ENCODE results near the gene XYLT2. TPM values are rescaled to one million over a fixed set of nuclear protein-coding genes. Genes with fewer than 3 reads are reported as not detected.

The XYLT2 gene
- polyA plus RNA-seq, 1 donor, result 16.2 TPM

DNA sequence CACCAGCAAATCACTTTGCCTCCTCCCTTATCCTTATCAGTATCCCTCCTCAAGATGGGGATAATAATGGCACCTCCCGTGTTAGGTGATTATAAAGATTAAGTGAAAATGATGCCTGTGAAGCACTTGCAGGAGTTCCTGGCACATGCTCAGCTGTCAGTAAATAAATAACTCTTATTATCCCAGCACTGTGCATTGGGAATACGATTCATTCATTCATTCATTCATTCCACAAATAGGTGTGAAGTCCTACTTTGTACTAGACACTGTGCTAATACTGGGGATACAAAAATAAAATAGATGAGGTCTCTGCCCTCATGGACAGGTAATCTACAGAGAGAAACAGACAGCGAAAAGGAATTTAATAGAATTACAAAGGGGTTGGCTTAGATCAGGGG lies 2.0 kb downstream of the XYLT2 start:
- Histone ChIP-seq H3K27me3 (ENCODE audit: control insufficient read depth, insufficient read depth, low read length) (no peaks in the 10 kb centered on the region), H3K36me3 (ENCODE audit: control insufficient read depth, insufficient read depth, low read length) (peaks cover 11% of the 10 kb centered on the region), H3K4me3 (ENCODE audit: low read length) (no peak overlapping the region), H3K9me3 (ENCODE audit: control insufficient read depth, low read depth, low read length) (no peaks in the 10 kb centered on the region), H3K4me1 (ENCODE audit: control insufficient read depth, insufficient read depth, low read length) (peaks cover 13% of the 10 kb centered on the region), H3K27ac (ENCODE audit: low read length) (no peak overlapping the region)
- no peak for DNase-seq
- no CpG with 5 or more reads among the region's 3 CpGs for WGBS (ENCODE audit: insufficient coverage, low lambda C conversion rate)

- no peaks in the 10 kb centered on the region for H3K9me3 ChIP-seq (ENCODE audit: control insufficient read depth, low read depth, low read length)
- H3K36me3 ChIP-seq (ENCODE audit: control insufficient read depth, insufficient read depth, low read length), result peaks cover 18% of the 10 kb centered on the region
- H3K27ac ChIP-seq (ENCODE audit: low read length), result no peak overlapping the region
- WGBS (ENCODE audit: insufficient coverage, low lambda C conversion rate), result no CpG with 5 or more reads among the region's 7 CpGs
- H3K4me1 ChIP-seq (ENCODE audit: control insufficient read depth, insufficient read depth, low read length), result peaks cover 13% of the 10 kb centered on the region
- H3K27me3 ChIP-seq (ENCODE audit: control insufficient read depth, insufficient read depth, low read length), result no peaks in the 10 kb centered on the region
- DNase-seq, result no peak
- H3K4me3 ChIP-seq (ENCODE audit: low read length), result no peak overlapping the region
Observed at GRCh38 chr17:50348522-50349242, 2.8 kb downstream of the XYLT2 start.

DNA sequence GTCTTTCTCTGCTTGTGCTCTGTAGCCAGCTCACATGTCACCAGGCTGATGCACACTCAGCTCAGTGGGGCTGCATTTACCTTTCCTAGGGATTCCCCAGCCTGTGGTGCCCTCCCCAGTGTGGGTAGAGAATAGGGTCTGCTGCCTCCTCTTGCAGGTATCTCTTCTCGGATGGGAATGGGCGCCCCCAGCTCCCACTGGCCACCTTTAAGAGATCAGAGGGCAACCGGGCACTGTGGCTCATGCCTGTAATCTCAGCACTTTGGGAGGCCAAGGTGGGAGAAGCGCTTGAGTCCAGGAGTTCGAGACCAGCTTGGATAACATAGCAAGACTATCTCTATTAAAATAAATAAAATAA lies 3.3 kb downstream of the XYLT2 start:
- DNase-seq, result no peak
- H3K27ac ChIP-seq (ENCODE audit: low read length), result no peak overlapping the region

GRCh38 chr17:50350733-50351132 lies 4.8 kb downstream of the XYLT2 start:
- no peaks in the 10 kb centered on the region for H3K9me3 ChIP-seq (ENCODE audit: control insufficient read depth, low read depth, low read length)
- no peak for DNase-seq
- no peaks in the 10 kb centered on the region for H3K27me3 ChIP-seq (ENCODE audit: control insufficient read depth, insufficient read depth, low read length)
- no peak overlapping the region for H3K27ac ChIP-seq (ENCODE audit: low read length)
- no peak overlapping the region for H3K4me3 ChIP-seq (ENCODE audit: low read length)
- H3K4me1 ChIP-seq (ENCODE audit: control insufficient read depth, insufficient read depth, low read length), result peaks cover 7% of the 10 kb centered on the region
- WGBS (ENCODE audit: insufficient coverage, low lambda C conversion rate), result 100% methylated on average over 1 of the region's 2 CpGs
- peaks cover 39% of the 10 kb centered on the region for H3K36me3 ChIP-seq (ENCODE audit: control insufficient read depth, insufficient read depth, low read length)

More for the DNA sequence above, 3.3 kb downstream of the XYLT2 start:
- no CpG with 5 or more reads among the region's 5 CpGs for WGBS (ENCODE audit: insufficient coverage, low lambda C conversion rate)
- Histone ChIP-seq H3K27me3 (ENCODE audit: control insufficient read depth, insufficient read depth, low read length) (no peaks in the 10 kb centered on the region), H3K36me3 (ENCODE audit: control insufficient read depth, insufficient read depth, low read length) (peaks cover 23% of the 10 kb centered on the region), H3K9me3 (ENCODE audit: control insufficient read depth, low read depth, low read length) (no peaks in the 10 kb centered on the region), H3K4me1 (ENCODE audit: control insufficient read depth, insufficient read depth, low read length) (peaks cover 13% of the 10 kb centered on the region), H3K4me3 (ENCODE audit: low read length) (no peak overlapping the region)

GRCh38 chr17:50352072-50352692 lies 6.3 kb downstream of the XYLT2 start:
- peaks cover 3% of the 10 kb centered on the region for H3K4me1 ChIP-seq (ENCODE audit: control insufficient read depth, insufficient read depth, low read length)
- DNase-seq, result no peak
- no CpG with 5 or more reads among the region's 6 CpGs for WGBS (ENCODE audit: insufficient coverage, low lambda C conversion rate)

DNA sequence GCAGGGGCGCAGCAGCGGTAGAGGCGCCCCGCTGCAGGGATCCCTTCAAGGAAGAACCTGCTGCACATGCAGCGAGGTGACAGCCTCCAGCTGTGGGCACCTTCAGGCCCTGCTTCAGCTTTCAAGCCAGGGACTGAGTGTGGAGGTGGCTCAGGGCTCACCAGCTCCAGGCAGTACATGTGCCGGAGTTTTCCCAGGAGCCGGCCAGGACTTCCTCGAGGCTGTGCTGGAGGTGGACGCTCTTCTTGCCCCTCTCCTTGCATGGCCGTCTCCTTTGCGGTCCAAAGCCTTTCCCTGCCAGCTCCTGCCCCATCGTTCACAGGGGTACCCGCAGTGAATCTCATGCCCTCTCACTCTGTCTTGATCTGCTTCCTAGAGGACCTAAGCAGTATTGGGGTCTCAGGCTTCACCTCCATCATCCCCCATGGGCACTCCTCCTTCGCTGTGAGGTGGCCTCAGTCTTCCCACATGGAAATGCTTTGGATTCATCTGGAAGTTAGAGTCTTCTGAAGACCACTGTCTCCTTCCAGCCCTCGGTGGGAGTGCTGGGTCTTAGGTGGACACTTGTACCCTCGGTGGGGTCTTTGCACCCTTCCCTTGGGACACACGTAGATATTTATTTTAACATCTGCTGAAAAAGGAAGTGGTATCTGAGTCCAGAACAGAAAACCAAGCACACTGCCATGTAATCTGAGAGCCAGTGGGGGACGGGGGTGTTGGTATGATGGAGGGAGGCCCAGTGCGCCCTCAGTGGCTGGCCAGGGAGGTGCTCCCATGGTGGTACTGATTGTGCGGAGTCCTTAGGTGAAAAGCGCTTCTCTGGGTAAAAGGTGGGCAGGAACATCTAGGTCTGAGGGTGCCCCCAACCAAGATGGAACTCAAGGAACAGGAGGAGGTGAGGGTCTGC lies 7.0 kb downstream of the XYLT2 start:
- no CpG with 5 or more reads among the region's 21 CpGs for WGBS (ENCODE audit: insufficient coverage, low lambda C conversion rate)
- H3K4me1 ChIP-seq (ENCODE audit: control insufficient read depth, insufficient read depth, low read length), result no peaks in the 10 kb centered on the region
- no peak overlapping the region for H3K4me3 ChIP-seq (ENCODE audit: low read length)
- no peaks in the 10 kb centered on the region for H3K9me3 ChIP-seq (ENCODE audit: control insufficient read depth, low read depth, low read length)
- DNase-seq, result no peak
- no peaks in the 10 kb centered on the region for H3K27me3 ChIP-seq (ENCODE audit: control insufficient read depth, insufficient read depth, low read length)
- H3K27ac ChIP-seq (ENCODE audit: low read length), result no peak overlapping the region
- peaks cover 60% of the 10 kb centered on the region for H3K36me3 ChIP-seq (ENCODE audit: control insufficient read depth, insufficient read depth, low read length)

More at GRCh38 chr17:50352072-50352692, 6.3 kb downstream of the XYLT2 start:
- Histone ChIP-seq H3K9me3 (ENCODE audit: control insufficient read depth, low read depth, low read length) (no peaks in the 10 kb centered on the region), H3K4me3 (ENCODE audit: low read length) (no peak overlapping the region), H3K27me3 (ENCODE audit: control insufficient read depth, insufficient read depth, low read length) (no peaks in the 10 kb centered on the region), H3K36me3 (ENCODE audit: control insufficient read depth, insufficient read depth, low read length) (peaks cover 53% of the 10 kb centered on the region), H3K27ac (ENCODE audit: low read length) (no peak overlapping the region)

DNA sequence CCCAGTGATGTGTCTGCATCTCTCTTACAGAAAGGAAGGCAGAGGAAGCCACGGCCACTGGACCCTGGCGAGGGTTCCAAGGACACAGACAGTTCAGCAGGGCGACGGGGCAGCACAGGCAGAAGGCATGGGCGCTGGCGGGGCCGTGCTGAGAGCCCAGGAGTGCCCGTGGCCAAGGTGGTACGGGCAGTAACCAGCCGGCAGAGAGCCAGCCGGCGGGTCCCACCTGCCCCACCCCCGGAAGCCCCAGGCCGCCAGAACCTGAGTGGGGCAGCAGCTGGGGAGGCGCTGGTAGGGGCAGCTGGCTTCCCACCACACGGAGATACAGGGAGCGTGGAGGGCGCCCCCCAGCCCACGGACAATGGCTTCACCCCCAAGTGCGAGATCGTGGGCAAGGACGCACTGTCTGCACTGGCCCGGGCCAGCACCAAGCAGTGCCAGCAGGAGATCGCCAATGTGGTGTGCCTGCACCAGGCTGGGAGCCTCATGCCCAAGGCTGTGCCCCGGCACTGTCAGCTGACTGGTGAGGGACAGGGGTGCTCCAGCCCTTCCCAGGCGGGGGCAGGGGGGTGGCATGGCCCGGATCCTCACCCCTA lies 7.8 kb downstream of the XYLT2 start:
- Histone ChIP-seq H3K4me3 (ENCODE audit: low read length) (no peak overlapping the region), H3K27me3 (ENCODE audit: control insufficient read depth, insufficient read depth, low read length) (no peaks in the 10 kb centered on the region), H3K27ac (ENCODE audit: low read length) (no peak overlapping the region), H3K4me1 (ENCODE audit: control insufficient read depth, insufficient read depth, low read length) (no peaks in the 10 kb centered on the region), H3K9me3 (ENCODE audit: control insufficient read depth, low read depth, low read length) (peaks cover 3% of the 10 kb centered on the region), H3K36me3 (ENCODE audit: control insufficient read depth, insufficient read depth, low read length) (peaks cover 67% of the 10 kb centered on the region)
- DNase-seq, result no peak
- no CpG with 5 or more reads among the region's 27 CpGs for WGBS (ENCODE audit: insufficient coverage, low lambda C conversion rate)

DNA sequence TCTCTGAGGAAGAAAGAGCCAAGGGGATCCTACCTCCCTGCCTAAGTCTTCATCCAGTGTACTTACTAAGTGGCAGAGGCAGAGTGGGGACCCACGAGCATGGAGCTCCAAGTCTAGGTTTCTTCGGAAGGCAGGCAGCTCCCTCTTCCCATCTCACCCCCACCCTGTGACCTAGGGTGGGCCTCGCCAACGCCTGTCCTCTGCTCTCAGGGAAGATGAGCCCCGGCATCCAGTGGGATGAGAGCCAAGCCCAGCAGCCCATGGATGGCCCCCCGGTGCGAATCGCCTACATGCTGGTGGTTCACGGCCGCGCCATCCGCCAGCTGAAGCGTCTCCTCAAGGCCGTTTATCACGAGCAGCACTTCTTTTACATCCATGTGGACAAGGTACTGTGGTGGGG lies 8.3 kb downstream of the XYLT2 start:
- Histone ChIP-seq H3K36me3 (ENCODE audit: control insufficient read depth, insufficient read depth, low read length) (peaks cover 72% of the 10 kb centered on the region), H3K27ac (ENCODE audit: low read length) (no peak overlapping the region), H3K4me3 (ENCODE audit: low read length) (no peak overlapping the region), H3K9me3 (ENCODE audit: control insufficient read depth, low read depth, low read length) (peaks cover 3% of the 10 kb centered on the region), H3K4me1 (ENCODE audit: control insufficient read depth, insufficient read depth, low read length) (no peaks in the 10 kb centered on the region), H3K27me3 (ENCODE audit: control insufficient read depth, insufficient read depth, low read length) (no peaks in the 10 kb centered on the region)
- no peak for DNase-seq
- WGBS (ENCODE audit: insufficient coverage, low lambda C conversion rate), result no CpG with 5 or more reads among the region's 15 CpGs

- WGBS (ENCODE audit: insufficient coverage, low lambda C conversion rate), result no CpG with 5 or more reads among the region's 13 CpGs
- Histone ChIP-seq H3K27ac (ENCODE audit: low read length) (no peak overlapping the region), H3K36me3 (ENCODE audit: control insufficient read depth, insufficient read depth, low read length) (peaks cover 77% of the 10 kb centered on the region), H3K9me3 (ENCODE audit: control insufficient read depth, low read depth, low read length) (peaks cover 3% of the 10 kb centered on the region), H3K4me3 (ENCODE audit: low read length) (no peak overlapping the region), H3K4me1 (ENCODE audit: control insufficient read depth, insufficient read depth, low read length) (no peaks in the 10 kb centered on the region), H3K27me3 (ENCODE audit: control insufficient read depth, insufficient read depth, low read length) (no peaks in the 10 kb centered on the region)
- no peak for DNase-seq
Observed at GRCh38 chr17:50354776-50355175, 8.8 kb downstream of the XYLT2 start.

DNA sequence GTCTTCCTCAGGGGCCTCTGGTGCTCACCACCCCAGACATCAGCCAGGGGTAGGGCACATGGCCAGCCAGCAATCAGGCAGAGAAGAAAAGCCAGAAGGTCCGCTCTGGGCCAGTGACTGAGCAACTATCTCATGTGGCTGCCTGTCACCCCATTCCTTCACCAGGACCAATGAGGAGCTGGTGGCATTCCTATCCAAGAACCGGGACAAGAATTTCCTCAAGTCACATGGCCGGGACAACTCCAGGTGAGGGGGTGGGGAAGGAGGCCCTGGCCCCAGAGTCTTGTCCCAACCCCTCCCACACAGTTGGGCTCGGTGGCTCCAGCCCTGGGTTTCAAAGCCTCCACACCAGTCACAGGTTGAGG lies 9.4 kb downstream of the XYLT2 start:
- DNase-seq, result no peak
- Histone ChIP-seq H3K9me3 (ENCODE audit: control insufficient read depth, low read depth, low read length) (peaks cover 3% of the 10 kb centered on the region), H3K4me3 (ENCODE audit: low read length) (no peak overlapping the region), H3K27ac (ENCODE audit: low read length) (no peak overlapping the region), H3K4me1 (ENCODE audit: control insufficient read depth, insufficient read depth, low read length) (no peaks in the 10 kb centered on the region), H3K27me3 (ENCODE audit: control insufficient read depth, insufficient read depth, low read length) (no peaks in the 10 kb centered on the region), H3K36me3 (ENCODE audit: control insufficient read depth, insufficient read depth, low read length) (peaks cover 83% of the 10 kb centered on the region)
- WGBS (ENCODE audit: insufficient coverage, low lambda C conversion rate), result no CpG with 5 or more reads among the region's 4 CpGs

Data from large intestine (tissue), 3 donors.